ENCODE data around the gene RYR2.

DNA sequence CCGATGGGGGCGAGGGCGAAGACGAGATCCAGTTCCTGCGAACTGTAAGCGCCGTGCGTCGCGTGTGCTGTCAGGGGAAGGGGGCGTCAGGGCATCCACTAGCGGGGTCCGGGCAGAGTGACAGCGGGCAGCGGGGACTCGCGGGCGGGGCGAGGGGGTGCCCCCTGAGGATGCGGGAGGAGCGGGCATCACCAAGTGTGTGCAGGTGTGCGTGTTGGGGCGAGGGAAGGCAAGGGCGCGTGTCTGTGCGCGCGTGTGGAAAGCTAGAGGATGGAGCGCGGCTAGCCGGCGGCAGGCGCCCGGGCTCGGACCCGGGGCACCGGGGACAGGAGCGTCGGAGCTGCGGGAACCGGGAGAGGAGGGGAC, 525 bp downstream of the RYR2 start:
- TF ChIP-seq POLR2A (IDR thresholded peaks at IDR 0.05): no peak
- TF ChIP-seq CTCF (IDR thresholded peaks at IDR 0.05): no peak
- TF ChIP-seq POLR2AphosphoS5 (IDR thresholded peaks at IDR 0.05): no peak
